NCI-H2029 (cell line): ENCODE results near the gene AP1S2.

Experiments
- DNase-seq: peaks from one replicate; lab custom pipeline; 2025; lab: John Stamatoyannopoulos, UW

Gene AP1S2

DNA sequence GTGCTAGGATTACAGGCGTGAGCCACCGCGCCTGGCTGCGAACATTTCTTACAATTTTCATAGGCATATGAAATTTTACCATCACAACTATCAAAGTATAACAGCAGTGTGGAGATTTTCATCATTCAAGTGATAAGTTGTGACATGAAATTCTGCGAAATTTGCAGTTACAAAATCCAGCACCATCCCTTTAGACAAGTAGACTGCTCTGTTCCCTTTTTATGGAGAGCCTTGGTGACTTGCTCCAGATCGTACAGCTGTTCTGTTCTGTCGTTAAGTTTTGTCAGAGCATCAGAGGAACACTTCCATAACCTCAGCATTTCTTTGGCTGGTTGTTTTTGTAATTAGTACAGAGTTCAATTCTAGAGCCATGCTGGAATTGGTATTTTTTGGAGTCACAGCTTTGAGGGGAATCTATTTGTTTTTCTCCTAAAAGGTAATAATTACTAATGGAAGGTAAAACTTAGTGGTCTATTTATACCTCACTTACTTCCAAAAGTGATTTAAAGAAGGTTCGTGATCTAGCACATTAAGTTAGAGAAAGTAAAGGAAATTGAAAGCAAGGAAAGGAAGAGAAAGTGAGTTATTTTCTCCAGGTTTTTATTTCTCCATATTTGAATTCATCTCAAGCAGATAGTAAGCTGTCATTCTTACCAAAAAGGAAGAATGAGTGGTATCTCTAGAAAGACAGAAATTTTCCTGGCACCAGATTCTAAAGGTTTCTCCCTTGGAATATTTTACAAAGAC, 42.2 kb downstream of the AP1S2 start:
- no peak for DNase-seq

DNA sequence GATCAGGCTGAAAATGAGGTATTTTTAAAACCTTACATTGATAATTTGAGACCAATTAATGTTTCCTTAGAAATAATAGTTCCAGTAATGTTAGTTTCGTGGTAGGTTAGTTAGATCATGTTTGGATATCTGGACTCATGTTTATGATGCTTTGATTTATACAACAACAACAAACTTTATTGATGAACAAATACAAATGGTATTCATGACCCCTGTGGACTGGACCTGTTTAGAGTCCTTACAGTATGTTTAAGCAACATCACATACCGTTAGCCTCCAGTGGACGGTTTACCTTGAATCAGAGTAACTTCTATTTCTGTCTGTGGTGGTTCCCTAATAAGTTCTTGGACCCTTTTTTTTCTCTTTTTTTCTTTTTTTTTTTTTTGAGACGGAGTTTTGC, 46.4 kb downstream of the AP1S2 start:
- DNase-seq = no peak

DNA sequence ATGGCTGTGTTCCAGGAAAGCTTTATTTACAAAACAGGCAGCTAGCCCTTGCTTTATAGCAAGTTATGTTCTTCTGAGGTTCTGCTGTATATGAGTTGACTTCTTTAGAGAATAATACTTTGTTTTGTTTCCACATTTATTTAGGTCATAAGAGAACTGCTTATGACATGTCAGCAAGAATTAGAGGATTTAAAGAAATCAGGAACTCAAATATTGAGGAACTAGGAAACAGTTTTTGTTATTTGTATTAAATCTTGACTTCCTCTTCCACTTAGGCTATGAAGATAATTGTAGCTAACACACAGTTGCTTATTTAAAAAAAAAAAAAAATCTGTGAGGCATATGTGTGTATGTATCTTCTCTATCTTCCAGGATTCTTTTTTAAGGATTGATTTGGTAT, 50.0 kb downstream of the AP1S2 start:
- DNase-seq = no peak

DNA sequence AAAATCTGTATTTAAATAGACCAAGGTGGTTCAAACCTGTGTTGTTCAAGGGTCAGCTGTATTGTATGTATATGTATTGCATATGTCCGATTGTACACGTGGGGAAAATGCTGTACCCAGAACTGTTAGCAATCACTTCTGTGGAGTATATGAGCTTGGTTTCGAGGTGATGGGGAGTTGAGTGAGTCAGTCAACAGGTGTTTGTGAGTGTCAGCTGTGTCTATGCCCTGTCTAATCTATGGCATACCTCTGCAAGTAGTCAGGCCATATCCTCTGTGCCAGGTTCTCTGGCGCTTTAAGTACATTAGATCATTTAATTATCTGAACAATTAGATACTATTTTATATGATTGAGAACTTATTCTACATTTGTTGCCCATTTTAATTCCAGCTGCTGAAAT, 56.9 kb downstream of the AP1S2 start:
- DNase-seq = no peak

DNA sequence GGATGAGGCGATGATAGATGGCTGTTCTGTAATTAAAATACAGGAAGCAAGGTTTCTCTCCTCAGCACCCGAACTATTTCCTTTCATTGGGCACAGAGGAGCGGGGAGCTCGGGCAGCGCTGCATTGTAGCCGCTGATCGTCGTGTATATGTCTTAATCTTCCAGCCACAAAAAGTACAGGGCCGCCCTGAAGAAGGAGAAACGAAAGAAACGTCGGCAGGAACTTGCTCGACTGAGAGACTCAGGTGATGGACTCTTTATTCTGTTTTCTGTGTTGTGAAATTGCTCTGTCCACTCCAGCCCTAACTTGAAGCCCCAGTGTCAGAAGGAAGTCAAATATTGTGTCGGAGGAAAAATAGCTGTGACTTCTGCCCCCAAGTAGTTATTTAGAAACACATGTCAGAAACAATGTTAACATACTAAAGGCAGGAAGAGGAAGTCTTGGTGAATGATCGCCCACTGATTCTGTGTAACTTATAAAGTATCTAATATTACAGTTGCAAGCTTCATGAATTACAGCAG, 63.8 kb downstream of the AP1S2 start:
- no peak for DNase-seq

DNA sequence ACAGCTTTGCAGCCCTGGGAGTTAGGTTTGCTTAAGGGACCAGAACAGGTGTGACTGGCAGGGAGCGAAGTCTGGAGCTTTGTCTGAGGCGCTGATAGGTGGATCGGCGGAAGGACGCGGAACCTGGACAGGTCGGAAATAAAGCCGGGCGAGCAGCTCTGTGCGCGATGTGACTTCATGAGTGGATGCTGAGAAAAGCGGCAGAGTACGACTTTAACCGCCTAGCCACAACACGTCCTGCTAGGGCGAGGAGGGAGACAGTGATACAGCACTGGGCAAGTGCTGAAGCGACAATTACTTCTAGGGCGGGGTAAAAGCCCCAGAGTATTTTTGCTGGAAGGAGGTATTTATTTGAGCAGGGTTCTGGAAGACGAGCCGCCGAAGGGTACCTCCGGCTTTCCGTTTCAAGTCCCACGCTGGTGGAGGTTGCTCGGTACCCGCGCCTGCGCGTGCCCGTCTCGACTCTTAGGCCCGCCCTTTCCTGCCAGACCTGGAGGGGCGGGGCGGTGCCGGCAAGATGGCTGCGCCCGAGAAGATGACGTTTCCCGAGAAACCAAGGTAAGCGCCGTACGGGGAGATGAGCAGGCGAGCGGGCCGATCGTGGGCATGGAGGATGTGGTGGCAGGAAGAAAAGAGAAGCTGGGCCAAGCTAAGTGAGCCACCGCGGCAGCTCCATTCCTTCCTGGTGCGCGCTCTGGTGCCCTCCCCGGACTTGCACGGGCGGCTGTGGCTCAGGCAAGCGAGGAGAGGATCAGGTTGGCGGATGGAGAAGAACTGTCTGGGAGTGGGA, 64.4 kb downstream of the AP1S2 start, which contains the start of gene ZRSR2:
Gene ZRSR2 (plus strand): TSS at position 506 of the 790 bp plus-strand sequence. CDS start 12 bp downstream, at position 518.
- peak; percentile 60 for DNase-seq

DNA sequence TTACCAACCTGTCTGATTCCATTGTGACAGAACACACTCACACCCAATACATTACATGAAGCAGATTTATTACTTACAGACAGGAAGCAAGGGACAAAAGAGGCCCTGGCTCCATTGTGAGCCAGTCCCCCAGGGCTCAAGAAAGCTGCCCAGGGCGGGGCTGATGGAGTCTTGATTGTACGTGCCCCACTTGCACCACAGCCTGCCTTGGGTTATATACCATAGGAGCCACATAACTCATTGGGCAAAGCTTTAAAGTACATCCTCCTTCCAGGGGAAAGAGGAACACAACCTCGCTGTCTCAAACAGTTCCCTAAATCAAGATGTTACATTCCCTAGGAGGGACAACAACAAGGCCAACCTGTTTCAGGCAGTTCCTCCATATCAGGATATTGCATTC, 67.7 kb downstream of the AP1S2 start:
- no peak for DNase-seq

DNA sequence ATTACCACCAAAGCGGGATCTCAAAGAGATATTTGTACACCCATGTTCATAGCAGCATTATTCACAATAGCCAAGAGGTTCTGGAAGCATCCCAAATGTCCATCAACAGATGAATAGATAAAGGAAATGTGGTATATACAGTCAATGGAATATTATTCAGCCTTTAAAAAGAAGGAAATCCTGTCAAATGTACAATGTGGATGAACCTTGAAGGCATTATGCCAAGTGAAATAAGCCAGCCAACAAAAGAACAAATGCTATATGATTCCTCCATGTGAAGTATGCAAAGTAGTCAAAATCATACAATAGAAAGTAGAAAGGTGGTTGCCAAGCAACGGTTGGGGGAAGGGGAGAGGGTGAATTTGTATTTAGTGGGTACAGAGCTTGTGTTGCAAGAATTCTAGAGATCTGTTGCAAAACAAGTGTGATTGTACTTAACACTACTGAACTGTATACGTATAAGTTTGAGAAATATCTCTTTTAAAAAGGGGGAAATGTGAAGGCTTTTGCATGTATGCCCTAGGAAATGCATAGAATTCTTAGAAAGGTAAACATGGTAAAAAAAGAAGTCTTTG, 69.3 kb downstream of the AP1S2 start:
- no peak for DNase-seq

DNA sequence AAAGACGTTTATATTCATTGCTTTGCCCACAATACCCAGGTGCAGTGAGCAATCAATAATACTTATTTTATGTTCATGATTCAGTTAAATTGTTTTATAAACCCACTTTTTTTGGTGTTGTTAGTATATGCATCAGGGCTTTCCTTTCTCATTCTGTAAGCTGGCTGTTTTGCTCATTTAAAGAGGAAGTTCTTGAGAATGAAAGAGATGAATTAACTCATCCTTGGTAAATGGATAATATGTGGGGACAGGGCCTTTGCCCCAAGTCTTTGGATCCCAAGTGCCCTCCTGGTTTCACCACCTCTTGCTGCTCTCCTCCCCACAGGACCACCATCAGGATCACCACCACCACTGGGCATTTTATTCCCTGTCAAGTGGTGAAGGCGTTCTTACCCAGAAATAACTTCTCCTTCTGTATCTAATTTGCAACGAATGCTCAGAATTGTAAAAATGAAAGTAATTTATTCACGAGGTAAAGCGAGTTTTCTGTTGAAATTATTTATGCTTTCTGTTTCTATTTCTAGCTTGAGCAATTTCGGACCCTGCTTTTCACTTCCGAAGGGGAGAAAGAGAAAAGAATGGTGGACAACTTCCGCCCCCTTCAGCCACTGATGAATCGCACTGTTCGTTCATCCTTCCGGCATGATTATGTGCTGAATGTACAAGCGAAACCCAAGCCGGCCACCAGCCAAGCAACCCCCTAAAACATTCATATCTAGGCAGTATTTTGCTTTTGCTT, 72.5 kb downstream of the AP1S2 start:
- DNase-seq = no peak
